CD4-positive, alpha-beta T cell (primary cell): ENCODE measurements around the gene NMB. TPM values are rescaled to one million over a fixed set of nuclear protein-coding genes. Genes with fewer than 3 reads are reported as not detected.
"Not testable (repeated sequence)": the region's sequence is repeated elsewhere in the genome, so short reads cannot be mapped to it uniquely, and the experiment has no call there.

Source experiments
- ATAC-seq: fragments of 200-7000 bp; cut with Tn5 transposase; one replicate; pipeline ENCODE4 v1.10.0; 2022; ENCODE audit warnings: mild to moderate bottlenecking; ENCODE audit not compliant: poor library complexity
- CTCF ChIA-PET: fragments of 350-600 bp; sonication (Branson Sonifier 250); formaldehyde crosslinking; loops from one replicate; lab custom pipeline; 2021; ENCODE audit warnings: antibody characterized with exemption, inconsistent platforms; lab: Charles Lee
- POLR2A ChIA-PET: fragments of 350-600 bp; sonication (Branson Sonifier 250); formaldehyde crosslinking; loops from one replicate; lab custom pipeline; 2021; ENCODE audit warnings: antibody characterized with exemption, inconsistent platforms; lab: Charles Lee
- DNase-seq, 14 experiments: peaks; one replicate each; pipeline ENCODE4 v3.0.0-alpha.2; 2013 to 2020; ENCODE audit warnings: mixed read lengths in 2 of 14
- H3K27ac ChIP-seq, 2 donors: one replicate each; pipeline versions ENCODE4 v1.5.1 to v1.7.0; 2013; ENCODE audit warnings: low read length in 2 of 2, low read depth in 1 of 2, mild to moderate bottlenecking in 1 of 2
- H3K27me3 ChIP-seq, 2 experiments: 1 replicate in 1 of 2; 2 replicates in 1 of 2; pipeline versions ENCODE4 v1.6.1 to v1.7.0; 2013; ENCODE audit warnings: low read length in 2 of 2, control low read depth in 1 of 2, mild to moderate bottlenecking in 1 of 2, moderate library complexity in 1 of 2; ENCODE audit not compliant: insufficient read depth in 2 of 2, control insufficient read depth in 1 of 2
- H3K36me3 ChIP-seq: one replicate; pipeline ENCODE4 v1.6.1; 2013; ENCODE audit warnings: low read length, control low read depth; ENCODE audit not compliant: insufficient read depth
- H3K4me1 ChIP-seq: one replicate; pipeline ENCODE4 v1.6.1; 2013; ENCODE audit warnings: low read length, control low read depth; ENCODE audit not compliant: insufficient read depth
- H3K4me3 ChIP-seq: one replicate; pipeline ENCODE4 v1.5.1; 2013; ENCODE audit warnings: mild to moderate bottlenecking, low read length, moderate library complexity
- H3K9me3 ChIP-seq, 2 experiments: 1 replicate in 1 of 2; 2 replicates in 1 of 2; pipeline versions ENCODE4 v1.6.1 to v1.7.0; 2013; ENCODE audit warnings: low read length in 2 of 2, mild to moderate bottlenecking in 2 of 2, control low read depth in 1 of 2, moderate library complexity in 1 of 2; ENCODE audit not compliant: control insufficient read depth in 1 of 2, insufficient read depth in 1 of 2
- H3K27ac Mint-ChIP-seq: one replicate; pipeline ENCODE4 v1.8.0; 2020; ENCODE audit warnings: mixed read lengths
- H3K27me3 Mint-ChIP-seq: one replicate; pipeline ENCODE4 v1.8.0; 2021; ENCODE audit warnings: mixed read lengths
- H3K36me3 Mint-ChIP-seq: one replicate; pipeline ENCODE4 v1.8.0; 2021; ENCODE audit warnings: low read depth, mixed read lengths
- H3K4me1 Mint-ChIP-seq: one replicate; pipeline ENCODE4 v1.8.0; 2021; ENCODE audit warnings: low read depth, mixed read lengths
- H3K4me3 Mint-ChIP-seq: one replicate; pipeline ENCODE4 v1.8.0; 2020; ENCODE audit warnings: mild to moderate bottlenecking, mixed read lengths
- H3K9me3 Mint-ChIP-seq: one replicate; pipeline ENCODE4 v1.8.0; 2020; ENCODE audit warnings: mixed read lengths
- intact Hi-C, 2 experiments: fragments of 100-400 bp; cut with DNase I in 1 of 2; cut with micrococcal nuclease in 1 of 2; formaldehyde crosslinking; loops; one replicate each; pipeline versions ENCODE4 v1.15.1 to v1.9.0; 2023 to 2025; cut with DNase I, micrococcal nuclease
- total RNA-seq, 174 experiments: library from RNA in 2 of 174; stranded (reverse) in 2 of 174; gene quantifications; one replicate each; pipeline ENCODE4 v1.2.3 and lab custom pipeline; 2021 to 2026
- TF ChIP-seq, protein P1 (sequence below): fragments of 200-600 bp; IDR thresholded peaks from one replicate; pipeline ENCODE4 v1.8.0; 2022; ENCODE audit warnings: antibody characterized with exemption, mild to moderate bottlenecking

Gene NMB
- total RNA-seq, 2 experiments from 2014 or later, result 2.2 to 3.7 TPM

DNA sequence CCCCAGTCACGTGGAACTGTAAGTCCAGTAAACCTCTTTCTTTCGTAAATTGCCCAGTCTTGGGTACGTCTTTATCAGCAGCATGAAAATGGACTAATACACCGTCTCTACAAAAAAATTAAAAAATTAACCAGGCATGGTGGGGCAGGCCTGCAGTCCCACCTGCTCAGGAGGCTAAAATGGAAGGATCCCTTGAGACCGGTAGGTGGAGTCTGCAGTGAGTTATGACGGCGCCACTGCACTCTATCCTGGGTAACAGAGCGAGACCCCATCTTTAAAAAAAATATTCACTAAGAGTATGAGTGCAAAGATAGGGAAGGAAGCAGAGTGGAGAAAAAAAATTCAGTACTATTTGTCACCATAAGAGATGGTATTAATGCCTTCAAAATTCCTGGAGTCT, 32.3 kb upstream of the NMB start:
- Histone ChIP-seq H3K36me3 (peaks cover 36% of the 10 kb centered on the region), H3K4me3 (no peak overlapping the region), H3K27ac (no peak overlapping the region), H3K9me3 (no peaks in the 10 kb centered on the region), H3K27me3 (no peaks in the 10 kb centered on the region), H3K4me1 (no peaks in the 10 kb centered on the region)
- Mint-ChIP-seq H3K36me3 (peaks cover 54% of the 10 kb centered on the region), H3K9me3 (no peaks in the 10 kb centered on the region), H3K4me3 (no peak overlapping the region), H3K4me1 (peaks cover 17% of the 10 kb centered on the region), H3K27ac (no peak overlapping the region), H3K27me3 (no peaks in the 10 kb centered on the region)
- TF ChIP-seq, protein P1, sequence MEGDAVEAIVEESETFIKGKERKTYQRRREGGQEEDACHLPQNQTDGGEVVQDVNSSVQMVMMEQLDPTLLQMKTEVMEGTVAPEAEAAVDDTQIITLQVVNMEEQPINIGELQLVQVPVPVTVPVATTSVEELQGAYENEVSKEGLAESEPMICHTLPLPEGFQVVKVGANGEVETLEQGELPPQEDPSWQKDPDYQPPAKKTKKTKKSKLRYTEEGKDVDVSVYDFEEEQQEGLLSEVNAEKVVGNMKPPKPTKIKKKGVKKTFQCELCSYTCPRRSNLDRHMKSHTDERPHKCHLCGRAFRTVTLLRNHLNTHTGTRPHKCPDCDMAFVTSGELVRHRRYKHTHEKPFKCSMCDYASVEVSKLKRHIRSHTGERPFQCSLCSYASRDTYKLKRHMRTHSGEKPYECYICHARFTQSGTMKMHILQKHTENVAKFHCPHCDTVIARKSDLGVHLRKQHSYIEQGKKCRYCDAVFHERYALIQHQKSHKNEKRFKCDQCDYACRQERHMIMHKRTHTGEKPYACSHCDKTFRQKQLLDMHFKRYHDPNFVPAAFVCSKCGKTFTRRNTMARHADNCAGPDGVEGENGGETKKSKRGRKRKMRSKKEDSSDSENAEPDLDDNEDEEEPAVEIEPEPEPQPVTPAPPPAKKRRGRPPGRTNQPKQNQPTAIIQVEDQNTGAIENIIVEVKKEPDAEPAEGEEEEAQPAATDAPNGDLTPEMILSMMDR, result no peak
- ChIA-PET POLR2A (no interaction called here), CTCF (no interaction called here)
- ATAC-seq, result no peak
- intact Hi-C loops, result loop anchor here in 1 of 2 experiments (10.0 kb wide), 1 partner anchor 54 kb away; the partner anchor contains the start of gene ZNF592
- no peak for DNase-seq

DNA sequence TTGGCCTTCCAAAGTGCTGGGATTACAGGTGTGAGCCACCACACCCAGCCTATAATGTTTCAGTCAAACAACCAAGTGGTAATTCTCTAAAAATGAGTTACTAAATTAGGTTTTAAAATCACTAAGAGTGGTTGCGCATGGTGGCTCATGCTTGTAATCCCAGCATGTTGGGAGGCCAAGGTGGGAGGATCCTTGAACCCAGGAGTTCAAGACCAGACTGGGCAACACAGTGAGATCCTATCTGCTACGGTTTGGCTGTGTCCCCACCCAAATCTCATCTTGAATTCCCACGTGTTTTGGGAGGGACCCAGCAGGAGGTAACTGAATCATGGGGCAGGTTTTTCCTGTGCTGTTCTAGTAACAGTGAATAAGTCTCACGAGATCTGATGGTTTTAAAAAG, 31.9 kb upstream of the NMB start:
- Histone ChIP-seq H3K36me3 (peaks cover 36% of the 10 kb centered on the region), H3K27me3 (no peaks in the 10 kb centered on the region), H3K27ac (no peak overlapping the region), H3K4me3 (no peak overlapping the region), H3K9me3 (no peaks in the 10 kb centered on the region), H3K4me1 (no peaks in the 10 kb centered on the region)
- TF ChIP-seq, protein P1, result no peak
- Mint-ChIP-seq H3K27ac (no peak overlapping the region), H3K27me3 (no peaks in the 10 kb centered on the region), H3K4me1 (peaks cover 17% of the 10 kb centered on the region), H3K9me3 (no peaks in the 10 kb centered on the region), H3K36me3 (peaks cover 59% of the 10 kb centered on the region), H3K4me3 (no peak overlapping the region)
- no peak for DNase-seq
- ATAC-seq, result no peak
- ChIA-PET POLR2A (no interaction called here), CTCF (no interaction called here)
- intact Hi-C loops, result loop anchor here in 1 of 2 experiments (10.0 kb wide), 1 partner anchor 55 kb away; the partner anchor contains the start of gene ZNF592

DNA sequence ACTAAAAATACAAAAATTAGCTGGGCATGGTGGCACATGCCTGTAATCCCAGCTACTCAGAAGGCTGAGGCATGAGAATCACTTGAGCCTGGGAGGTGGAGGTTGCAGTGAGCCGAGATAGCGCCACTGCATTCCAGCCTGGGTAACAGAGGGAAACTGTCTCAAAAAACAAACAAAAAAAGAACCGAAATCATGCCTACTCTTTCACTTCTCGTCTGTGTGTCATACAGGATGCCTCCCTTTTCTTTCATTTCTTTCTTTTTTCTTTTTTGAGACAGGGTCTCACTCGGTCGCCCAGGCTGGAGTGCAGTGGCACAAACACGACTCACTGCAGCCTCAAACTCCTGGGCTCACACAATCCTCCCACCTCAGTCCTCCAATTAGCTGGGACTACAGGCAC, 28.4 kb upstream of the NMB start:
- intact Hi-C loops, DNase-seq, H3K27me3 Mint-ChIP-seq, H3K9me3 ChIP-seq, ATAC-seq, H3K9me3 Mint-ChIP-seq, H3K4me1 ChIP-seq, H3K27ac ChIP-seq, CTCF ChIA-PET, H3K4me3 Mint-ChIP-seq, H3K27ac Mint-ChIP-seq, H3K27me3 ChIP-seq, H3K4me3 ChIP-seq: not testable (repeated sequence)
- peaks cover 42% of the 10 kb centered on the region for H3K36me3 ChIP-seq
- POLR2A ChIA-PET, result interaction anchor here (0.9 to 1.5 kb wide), 3 partner anchors 29 to 70 kb away, joined by 3 read pairs; partner anchors contain the start of gene SEC11A
- Mint-ChIP-seq H3K4me1 (peaks cover 25% of the 10 kb centered on the region), H3K36me3 (peaks cover 74% of the 10 kb centered on the region)

DNA sequence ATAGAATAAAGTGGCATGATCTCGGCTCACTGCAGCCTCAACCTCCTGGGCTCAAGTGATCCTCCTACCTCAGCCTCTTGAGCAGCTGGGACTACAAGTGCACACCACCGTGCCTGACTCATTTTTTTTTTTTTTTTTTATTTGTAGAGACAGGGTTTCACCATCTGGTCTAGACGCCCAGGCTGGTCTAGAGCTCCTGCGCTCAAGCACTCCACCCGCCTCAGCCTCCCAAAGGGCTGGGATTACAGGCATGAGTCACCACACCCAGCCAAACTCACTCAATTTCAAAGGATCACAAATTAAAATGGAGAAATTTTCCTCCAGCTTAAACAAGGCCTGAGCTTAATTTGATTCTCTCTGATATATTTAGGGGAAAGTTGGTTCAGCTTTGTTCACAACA, 27.3 kb upstream of the NMB start:
- H3K9me3 Mint-ChIP-seq, result no peaks in the 10 kb centered on the region
- ATAC-seq (no peak), DNase-seq (peak in 4 of 14 experiments; percentile 5 to 48 (median 14))
- peaks cover 4% of the 10 kb centered on the region for H3K4me1 ChIP-seq
- CTCF ChIA-PET, result no interaction called here
- peaks cover 22% of the 10 kb centered on the region for H3K4me1 Mint-ChIP-seq
- no peak overlapping the region for H3K4me3 ChIP-seq
- H3K27ac ChIP-seq, result no peak overlapping the region
- peaks cover 74% of the 10 kb centered on the region for H3K36me3 Mint-ChIP-seq
- TF ChIP-seq, protein P1, result no peak
- no peak overlapping the region for H3K4me3 Mint-ChIP-seq
- H3K9me3 ChIP-seq, result no peaks in the 10 kb centered on the region
- no peaks in the 10 kb centered on the region for H3K27me3 ChIP-seq
- POLR2A ChIA-PET, result interaction anchor here (0.6 to 1.5 kb wide), 3 partner anchors 31 to 39 kb away, joined by 3 read pairs; partner anchors contain the start of gene SEC11A
- intact Hi-C loops, result no loop called here
- peak overlapping the region; percentile 14 for H3K27ac Mint-ChIP-seq
- peaks cover 37% of the 10 kb centered on the region for H3K36me3 ChIP-seq
- H3K27me3 Mint-ChIP-seq, result no peaks in the 10 kb centered on the region
